ENCODE measurements around the gene MAML1. TPM values are rescaled to one million over a fixed set of nuclear protein-coding genes. Genes with fewer than 3 reads are reported as not detected.
A peak's percentile ranks its signal among the peaks of the same experiment; 100 is the strongest.

MAML1 gene
- total RNA-seq, 3 donors from 2014 or later = 16.3 to 22.4 (median 21.0) TPM

GRCh38 chr5:179815491-179816249 lies 83.0 kb downstream of the MAML1 start:
- Histone ChIP-seq H3K4me3 (no peak overlapping the region), H3K36me3 (no peaks in the 10 kb centered on the region), H3K27me3 (no peaks in the 10 kb centered on the region), H3K4me1 (peaks cover 14 to 16% of the 10 kb centered on the region in 2 donors), H3K9me3 (no peaks in the 10 kb centered on the region), H3K27ac (peak overlapping the region in 1 of 2 donors; percentile 82)
- TF ChIP-seq POLR2AphosphoS5 (IDR thresholded peaks at IDR 0.05) (no peak), POLR2A (IDR thresholded peaks at IDR 0.05) (no peak), CTCF (IDR thresholded peaks at IDR 0.05) (no peak)
- intact Hi-C loops (cut with DNase I; ENCODE audit: low total_unique reads) = no loop called here
- DNase-seq (ENCODE audit: low spot score in 2 of 2) = no peak

- intact Hi-C loops (cut with DNase I; ENCODE audit: low total_unique reads) = no loop called here
- H3K27ac ChIP-seq = peak overlapping the region; percentile 82 to 100
- TF ChIP-seq POLR2A (IDR thresholded peaks at IDR 0.05) (no peak), POLR2AphosphoS5 (IDR thresholded peaks at IDR 0.05) (no peak), CTCF (IDR thresholded peaks at IDR 0.05) (no peak)
- H3K27me3 ChIP-seq = no peaks in the 10 kb centered on the region
- no peaks in the 10 kb centered on the region for H3K36me3 ChIP-seq
- no peak for DNase-seq (ENCODE audit: low spot score in 2 of 2)
- H3K4me3 ChIP-seq = peak overlapping the region; percentile 49 to 83 (median 62)
- no peaks in the 10 kb centered on the region for H3K9me3 ChIP-seq
- peaks cover 14 to 16% of the 10 kb centered on the region in 2 donors for H3K4me1 ChIP-seq
Measured at GRCh38 chr5:179816401-179816795, 83.8 kb downstream of the MAML1 start.

GRCh38 chr5:179816796-179817469 lies 84.3 kb downstream of the MAML1 start:
- H3K36me3 ChIP-seq = no peaks in the 10 kb centered on the region
- peak overlapping the region; percentile 82 to 100 for H3K27ac ChIP-seq
- H3K4me3 ChIP-seq = peak overlapping the region; percentile 49 to 83 (median 62)
- DNase-seq (ENCODE audit: low spot score in 2 of 2) = no peak
- intact Hi-C loops (cut with DNase I; ENCODE audit: low total_unique reads) = no loop called here
- H3K4me1 ChIP-seq = peaks cover 14 to 18% of the 10 kb centered on the region in 2 donors
- H3K27me3 ChIP-seq = no peaks in the 10 kb centered on the region
- TF ChIP-seq CTCF (IDR thresholded peaks at IDR 0.05) = no peak
- TF ChIP-seq POLR2AphosphoS5 (IDR thresholded peaks at IDR 0.05) = no peak
- TF ChIP-seq POLR2A (IDR thresholded peaks at IDR 0.05) = no peak
- H3K9me3 ChIP-seq = no peaks in the 10 kb centered on the region

- Histone ChIP-seq H3K4me1 (peaks cover 18 to 19% of the 10 kb centered on the region in 2 donors), H3K9me3 (no peaks in the 10 kb centered on the region), H3K36me3 (no peaks in the 10 kb centered on the region), H3K27me3 (no peaks in the 10 kb centered on the region), H3K4me3 (peak overlapping the region; percentile 49 to 83 (median 62)), H3K27ac (peak overlapping the region; percentile 82 to 100)
- DNase-seq (ENCODE audit: low spot score in 2 of 2) = no peak
- no peak for TF ChIP-seq CTCF (IDR thresholded peaks at IDR 0.05)
- TF ChIP-seq POLR2A (IDR thresholded peaks at IDR 0.05) = no peak
- no peak for TF ChIP-seq POLR2AphosphoS5 (IDR thresholded peaks at IDR 0.05)
- intact Hi-C loops (cut with DNase I; ENCODE audit: low total_unique reads) = no loop called here
Measured at GRCh38 chr5:179817470-179817840, 84.8 kb downstream of the MAML1 start.
